ENCODE measurements around the gene CCSER2. TPM values are rescaled to one million over a fixed set of nuclear protein-coding genes. Genes with fewer than 3 reads are reported as not detected.

The CCSER2 gene
- total RNA-seq, 2 experiments from 2014 or later = 69.8 to 73.5 TPM

GRCh38 chr10:84563355-84563754 is 235.0 kb downstream of the CCSER2 start:
- no peak for DNase-seq
- CTCF ChIA-PET = interaction anchor here (0.6 kb wide), 1 partner anchor 29 kb away, joined by 3 read pairs; no protein-coding TSS in a partner anchor
- Mint-ChIP-seq H3K27ac (no peak overlapping the region), H3K4me3 (no peak overlapping the region), H3K36me3 (no peaks in the 10 kb centered on the region), H3K27me3 (peaks cover 28% of the 10 kb centered on the region), H3K9me3 (no peaks in the 10 kb centered on the region), H3K4me1 (ENCODE audit: low read depth) (peaks cover 4% of the 10 kb centered on the region)
- POLR2A ChIA-PET = no interaction called here
- intact Hi-C loops (cut with micrococcal nuclease) = no loop called here

GRCh38 chr10:84563868-84564267 is 235.5 kb downstream of the CCSER2 start:
- ChIA-PET CTCF (interaction anchor here (0.6 kb wide), 1 partner anchor 28 kb away, joined by 3 read pairs; no protein-coding TSS in a partner anchor), POLR2A (no interaction called here)
- Mint-ChIP-seq H3K27me3 (peaks cover 31% of the 10 kb centered on the region), H3K36me3 (no peaks in the 10 kb centered on the region), H3K4me1 (ENCODE audit: low read depth) (peaks cover 4% of the 10 kb centered on the region), H3K4me3 (no peak overlapping the region), H3K27ac (no peak overlapping the region), H3K9me3 (no peaks in the 10 kb centered on the region)
- no peak for DNase-seq
- intact Hi-C loops (cut with micrococcal nuclease) = no loop called here

DNA sequence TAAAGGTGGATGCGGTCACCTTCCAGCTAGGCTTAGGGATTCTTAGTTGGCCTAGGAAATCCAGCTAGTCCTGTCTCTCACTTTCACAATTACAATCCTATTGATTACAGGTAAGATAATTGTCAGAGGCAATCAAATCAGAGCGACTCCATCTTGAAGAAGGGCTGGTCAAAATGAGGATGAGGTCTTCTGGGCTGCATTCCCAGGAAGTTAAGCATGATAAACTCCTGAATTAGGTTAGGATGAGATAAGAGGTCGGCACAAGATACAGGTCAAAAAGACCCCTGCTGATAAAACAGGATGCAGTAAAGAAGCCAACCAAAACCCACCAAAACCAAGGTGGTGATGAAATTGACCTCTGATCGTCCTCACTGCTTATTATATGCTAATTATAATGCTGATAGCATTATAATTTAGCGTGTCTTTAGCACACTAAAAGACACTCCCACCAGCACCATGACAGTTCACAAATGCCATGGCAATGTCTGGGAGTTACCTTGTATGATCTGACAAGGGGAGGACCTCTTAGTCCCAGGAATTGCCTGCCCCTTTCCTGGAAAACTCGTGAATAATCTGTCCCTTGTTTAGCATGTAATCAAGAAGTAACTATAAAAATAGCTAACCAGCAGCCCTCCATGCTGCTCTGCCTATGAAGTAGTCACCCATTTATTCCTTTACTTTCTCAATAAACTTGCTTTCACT is 237.6 kb downstream of the CCSER2 start:
- Mint-ChIP-seq H3K4me3 (no peak overlapping the region), H3K9me3 (no peaks in the 10 kb centered on the region), H3K4me1 (ENCODE audit: low read depth) (peaks cover 4% of the 10 kb centered on the region), H3K27me3 (peaks cover 38% of the 10 kb centered on the region), H3K36me3 (no peaks in the 10 kb centered on the region), H3K27ac (no peak overlapping the region)
- POLR2A ChIA-PET = no interaction called here
- CTCF ChIA-PET = no interaction called here
- intact Hi-C loops (cut with micrococcal nuclease) = no loop called here
- DNase-seq = no peak

DNA sequence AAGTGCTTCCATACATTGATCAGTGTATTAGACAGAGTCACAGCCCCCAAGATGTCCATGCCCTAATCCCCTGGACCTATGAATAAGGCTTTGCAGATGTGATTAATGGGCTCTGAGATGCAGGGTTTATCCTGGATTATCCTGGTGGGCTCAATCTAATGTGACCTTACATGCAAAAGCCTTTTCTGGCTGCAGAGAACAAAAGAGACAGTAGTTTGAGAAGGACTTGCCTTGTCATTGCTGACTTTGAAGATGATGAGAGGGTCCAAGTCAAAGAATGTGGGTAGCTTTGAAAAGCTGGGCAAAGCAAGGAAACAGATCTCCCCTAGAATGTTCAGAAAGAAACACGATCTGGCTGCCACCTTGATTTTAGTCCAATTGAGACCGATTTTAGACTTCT is 238.7 kb downstream of the CCSER2 start:
- peaks cover 4% of the 10 kb centered on the region for H3K4me1 Mint-ChIP-seq (ENCODE audit: low read depth)
- DNase-seq = no peak
- intact Hi-C loops (cut with micrococcal nuclease) = no loop called here
- H3K27ac Mint-ChIP-seq = no peak overlapping the region
- ChIA-PET POLR2A (no interaction called here), CTCF (no interaction called here)
- H3K9me3 Mint-ChIP-seq = no peaks in the 10 kb centered on the region
- H3K36me3 Mint-ChIP-seq = no peaks in the 10 kb centered on the region
- H3K27me3 Mint-ChIP-seq = peaks cover 38% of the 10 kb centered on the region
- H3K4me3 Mint-ChIP-seq = no peak overlapping the region

Other genes starting within 250 kb of the CCSER2 start
- 100 to 1,000 TPM; 192 to 197 TPM for gene GHITM, start 189.1 kb upstream of the CCSER2 start, total RNA-seq
- gene GPR15LG, start 154.8 kb upstream of the CCSER2 start, total RNA-seq = not detected
- gene CDHR1, start 134.1 kb upstream of the CCSER2 start, total RNA-seq = under 1 TPM; 0.40 to 0.75 TPM
- gene LRIT2, start 103.0 kb upstream of the CCSER2 start, total RNA-seq = not detected
- not detected for gene LRIT1, start 87.0 kb upstream of the CCSER2 start, total RNA-seq
- not detected for gene RGR, start 83.5 kb upstream of the CCSER2 start, total RNA-seq

All from activated CD4-positive, alpha-beta memory T cell treated with anti-CD3 and anti-CD28 coated beads for 36 hours (primary cell).